Measurements from ENCODE around the gene CTIF.

Gene CTIF

GRCh38 chr18:48803951-48804855, 265.4 kb downstream of the CTIF start:
- Histone ChIP-seq H2BK120ac (ENCODE audit: low read depth, low read length) (peak overlapping the region; percentile 48), H3K4me2 (ENCODE audit: insufficient read depth, low read length, poor library complexity, severe bottlenecking) (no peak overlapping the region), H2AK5ac (ENCODE audit: low read depth, low read length) (no peak overlapping the region), H3K23ac (ENCODE audit: low read depth, low read length, poor library complexity) (no peak overlapping the region), H3K9me3 (replicated peaks in 1 of 2; ENCODE audit: control insufficient read depth in 2 of 2, insufficient read depth in 1 of 2, low read depth in 1 of 2, low read length in 2 of 2) (no peaks in the 10 kb centered on the region), H2BK5ac (ENCODE audit: low read length) (no peak overlapping the region), H3K14ac (ENCODE audit: low read length) (peak overlapping the region; percentile 17), H3K18ac (ENCODE audit: low read length) (no peak overlapping the region), H3K4ac (ENCODE audit: low read length) (no peak overlapping the region), H3K4me1 (ENCODE audit: control insufficient read depth in 2 of 2, insufficient read depth in 1 of 2, low read depth in 1 of 2, low read length in 2 of 2) (peaks cover 5 to 10% of the 10 kb centered on the region in 2 donors), H3K9ac (ENCODE audit: low read depth, low read length, poor library complexity) (no peak overlapping the region), H3K27ac (replicated peaks; ENCODE audit: low read length) (no peak overlapping the region), H2AFZ (ENCODE audit: low read length) (peak overlapping the region; percentile 10), H3K79me1 (ENCODE audit: low read depth, low read length) (no peaks in the 10 kb centered on the region), H4K8ac (ENCODE audit: low read depth, low read length) (no peak overlapping the region), H2BK15ac (ENCODE audit: low read length) (no peak overlapping the region), H3K4me3 (ENCODE audit: low read length in 2 of 2) (no peak overlapping the region), H4K91ac (ENCODE audit: low read depth, low read length, poor library complexity) (no peak overlapping the region), H2BK12ac (ENCODE audit: low read length) (no peak overlapping the region), H3K36me3 (replicated peaks in 1 of 2; ENCODE audit: control insufficient read depth in 2 of 2, insufficient read depth in 2 of 2, low read length in 2 of 2) (no peaks in the 10 kb centered on the region), H3K27me3 (ENCODE audit: control insufficient read depth in 3 of 3, insufficient read depth in 3 of 3, low read depth in 1 of 3, low read length in 3 of 3) (no peaks in the 10 kb centered on the region)
- DNase-seq (ENCODE audit: low spot score): no peak
- WGBS, 2 donors (ENCODE audit: extremely low coverage in 2 of 2, insufficient read length in 2 of 2, insufficient replicate concordance in 1 of 2): no CpG with 5 or more reads among the region's 11 CpGs

- Histone ChIP-seq H3K79me1 (ENCODE audit: low read depth, low read length) (no peaks in the 10 kb centered on the region), H3K4me3 (ENCODE audit: low read length in 2 of 2) (no peak overlapping the region), H3K14ac (ENCODE audit: low read length) (no peak overlapping the region), H3K23ac (ENCODE audit: low read depth, low read length, poor library complexity) (no peak overlapping the region), H3K4me1 (ENCODE audit: control insufficient read depth in 2 of 2, insufficient read depth in 1 of 2, low read depth in 1 of 2, low read length in 2 of 2) (peaks cover 5 to 10% of the 10 kb centered on the region in 2 donors), H2BK15ac (ENCODE audit: low read length) (no peak overlapping the region), H3K9ac (ENCODE audit: low read depth, low read length, poor library complexity) (no peak overlapping the region), H2AK5ac (ENCODE audit: low read depth, low read length) (no peak overlapping the region), H3K4me2 (ENCODE audit: insufficient read depth, low read length, poor library complexity, severe bottlenecking) (no peak overlapping the region), H3K9me3 (replicated peaks in 1 of 2; ENCODE audit: control insufficient read depth in 2 of 2, insufficient read depth in 1 of 2, low read depth in 1 of 2, low read length in 2 of 2) (no peaks in the 10 kb centered on the region), H3K4ac (ENCODE audit: low read length) (no peak overlapping the region), H3K36me3 (replicated peaks in 1 of 2; ENCODE audit: control insufficient read depth in 2 of 2, insufficient read depth in 2 of 2, low read length in 2 of 2) (no peaks in the 10 kb centered on the region), H4K91ac (ENCODE audit: low read depth, low read length, poor library complexity) (no peak overlapping the region), H2AFZ (ENCODE audit: low read length) (no peak overlapping the region), H3K27ac (replicated peaks; ENCODE audit: low read length) (no peak overlapping the region), H3K27me3 (ENCODE audit: control insufficient read depth in 3 of 3, insufficient read depth in 3 of 3, low read depth in 1 of 3, low read length in 3 of 3) (no peaks in the 10 kb centered on the region), H2BK5ac (ENCODE audit: low read length) (no peak overlapping the region), H2BK120ac (ENCODE audit: low read depth, low read length) (peak overlapping the region; percentile 48), H3K18ac (ENCODE audit: low read length) (no peak overlapping the region), H4K8ac (ENCODE audit: low read depth, low read length) (no peak overlapping the region), H2BK12ac (ENCODE audit: low read length) (no peak overlapping the region)
- WGBS, 2 donors (ENCODE audit: extremely low coverage in 2 of 2, insufficient read length in 2 of 2, insufficient replicate concordance in 1 of 2): no CpG with 5 or more reads among the region's 11 CpGs
- no peak for DNase-seq (ENCODE audit: low spot score)
Observed at GRCh38 chr18:48804856-48805610, 266.2 kb downstream of the CTIF start.

GRCh38 chr18:48805826-48806535, 267.1 kb downstream of the CTIF start:
- Histone ChIP-seq H4K91ac (ENCODE audit: low read depth, low read length, poor library complexity) (no peak overlapping the region), H3K79me1 (ENCODE audit: low read depth, low read length) (no peaks in the 10 kb centered on the region), H2BK12ac (ENCODE audit: low read length) (no peak overlapping the region), H3K4ac (ENCODE audit: low read length) (no peak overlapping the region), H2BK5ac (ENCODE audit: low read length) (no peak overlapping the region), H3K9me3 (replicated peaks in 1 of 2; ENCODE audit: control insufficient read depth in 2 of 2, insufficient read depth in 1 of 2, low read depth in 1 of 2, low read length in 2 of 2) (no peaks in the 10 kb centered on the region), H3K18ac (ENCODE audit: low read length) (no peak overlapping the region), H3K36me3 (replicated peaks in 1 of 2; ENCODE audit: control insufficient read depth in 2 of 2, insufficient read depth in 2 of 2, low read length in 2 of 2) (no peaks in the 10 kb centered on the region), H3K4me2 (ENCODE audit: insufficient read depth, low read length, poor library complexity, severe bottlenecking) (no peak overlapping the region), H3K9ac (ENCODE audit: low read depth, low read length, poor library complexity) (no peak overlapping the region), H2BK120ac (ENCODE audit: low read depth, low read length) (no peak overlapping the region), H2AFZ (ENCODE audit: low read length) (no peak overlapping the region), H3K27me3 (ENCODE audit: control insufficient read depth in 3 of 3, insufficient read depth in 3 of 3, low read depth in 1 of 3, low read length in 3 of 3) (no peaks in the 10 kb centered on the region), H3K14ac (ENCODE audit: low read length) (no peak overlapping the region), H2BK15ac (ENCODE audit: low read length) (no peak overlapping the region), H3K4me3 (ENCODE audit: low read length in 2 of 2) (no peak overlapping the region), H3K23ac (ENCODE audit: low read depth, low read length, poor library complexity) (no peak overlapping the region), H3K4me1 (ENCODE audit: control insufficient read depth in 2 of 2, insufficient read depth in 1 of 2, low read depth in 1 of 2, low read length in 2 of 2) (peaks cover 5 to 10% of the 10 kb centered on the region in 2 donors), H3K27ac (replicated peaks; ENCODE audit: low read length) (no peak overlapping the region), H4K8ac (ENCODE audit: low read depth, low read length) (no peak overlapping the region), H2AK5ac (ENCODE audit: low read depth, low read length) (no peak overlapping the region)
- no CpG with 5 or more reads among the region's 10 CpGs for WGBS, 2 donors (ENCODE audit: extremely low coverage in 2 of 2, insufficient read length in 2 of 2, insufficient replicate concordance in 1 of 2)
- no peak for DNase-seq (ENCODE audit: low spot score)
